ENCODE results near the gene PARD3. TPM values are rescaled to one million over a fixed set of nuclear protein-coding genes. Genes with fewer than 3 reads are reported as not detected.

The PARD3 gene
- total and polyA plus RNA-seq, 2 experiments from 2014 or later, result 47.2 to 59.7 TPM

- no peaks in the 10 kb centered on the region for H3K4me1 ChIP-seq (ENCODE audit: insufficient read depth)
- H3K27me3 ChIP-seq, result no peaks in the 10 kb centered on the region
- no peaks in the 10 kb centered on the region for H3K9me3 ChIP-seq (ENCODE audit: low read depth)
- no peak overlapping the region for H3K4me3 ChIP-seq
- no peaks in the 10 kb centered on the region for H3K36me3 ChIP-seq (replicated peaks; ENCODE audit: insufficient read depth, low read depth)
- no peak overlapping the region for H3K27ac ChIP-seq
- no peak for DNase-seq (ENCODE audit: low spot score)
- H3K4me2 ChIP-seq, result no peak overlapping the region
- TF ChIP-seq EZH2 (IDR thresholded peaks at IDR 0.05; ENCODE audit: borderline replicate concordance) (no peak), CTCF (IDR thresholded peaks at IDR 0.05; ENCODE audit: poor library complexity) (no peak), EZH2phosphoT487 (IDR thresholded peaks at IDR 0.05; ENCODE audit: low read depth, severe bottlenecking, unreplicated experiment) (no peak)
- no peaks in the 10 kb centered on the region for H3K79me2 ChIP-seq
- WGBS (ENCODE audit: low lambda C conversion rate, missing lambda C conversion rate), result 91% methylated on average over 3 of the region's 3 CpGs
- no peak overlapping the region for H2AFZ ChIP-seq
- H4K20me1 ChIP-seq (ENCODE audit: insufficient read depth, poor library complexity, severe bottlenecking), result no peaks in the 10 kb centered on the region
- no peaks in the 10 kb centered on the region for H3K9me2 ChIP-seq (replicated peaks; ENCODE audit: insufficient read depth)
Measured at GRCh38 chr10:34087095-34087418, 728.0 kb downstream of the PARD3 start.

GRCh38 chr10:34083567-34083966 is 731.5 kb downstream of the PARD3 start:
- Histone ChIP-seq H3K27me3 (no peaks in the 10 kb centered on the region), H3K9me2 (replicated peaks; ENCODE audit: insufficient read depth) (no peaks in the 10 kb centered on the region), H3K4me1 (ENCODE audit: insufficient read depth) (no peaks in the 10 kb centered on the region), H3K79me2 (no peaks in the 10 kb centered on the region), H3K27ac (no peak overlapping the region), H3K4me2 (no peak overlapping the region), H3K4me3 (no peak overlapping the region), H3K36me3 (replicated peaks; ENCODE audit: insufficient read depth, low read depth) (no peaks in the 10 kb centered on the region), H2AFZ (no peak overlapping the region), H3K9me3 (ENCODE audit: low read depth) (no peaks in the 10 kb centered on the region), H4K20me1 (ENCODE audit: insufficient read depth, poor library complexity, severe bottlenecking) (no peaks in the 10 kb centered on the region)
- no peak for TF ChIP-seq EZH2phosphoT487 (IDR thresholded peaks at IDR 0.05; ENCODE audit: low read depth, severe bottlenecking, unreplicated experiment)
- no peak for TF ChIP-seq CTCF (IDR thresholded peaks at IDR 0.05; ENCODE audit: poor library complexity)
- TF ChIP-seq EZH2 (IDR thresholded peaks at IDR 0.05; ENCODE audit: borderline replicate concordance), result no peak
- 98% methylated on average over 2 of the region's 2 CpGs for WGBS (ENCODE audit: low lambda C conversion rate, missing lambda C conversion rate)
- no peak for DNase-seq (ENCODE audit: low spot score)

DNA sequence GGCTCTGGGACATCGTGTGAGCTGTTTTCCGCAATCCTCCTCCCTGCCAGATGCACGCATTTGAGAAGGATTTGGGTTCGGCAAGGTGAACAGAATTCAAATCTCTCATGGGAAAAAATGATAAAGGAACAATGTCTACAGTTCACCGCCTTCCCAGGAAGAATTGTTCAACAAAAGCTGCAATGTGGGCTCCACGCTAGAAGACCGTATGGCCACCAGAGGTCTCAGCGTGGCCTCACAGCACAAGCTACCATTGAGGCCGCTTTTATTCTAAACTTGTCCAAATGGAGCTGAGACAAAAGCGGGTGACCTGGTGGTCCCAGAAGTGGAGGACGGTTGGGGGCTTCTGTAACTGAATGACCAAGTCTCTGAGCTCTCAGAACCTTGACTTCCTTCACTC is 733.1 kb downstream of the PARD3 start:
- H3K27me3 ChIP-seq, result no peaks in the 10 kb centered on the region
- no peak overlapping the region for H2AFZ ChIP-seq
- H3K27ac ChIP-seq, result no peak overlapping the region
- no peaks in the 10 kb centered on the region for H3K36me3 ChIP-seq (replicated peaks; ENCODE audit: insufficient read depth, low read depth)
- no peak overlapping the region for H3K4me2 ChIP-seq
- DNase-seq (ENCODE audit: low spot score), result no peak
- TF ChIP-seq CTCF (IDR thresholded peaks at IDR 0.05; ENCODE audit: poor library complexity), result no peak
- TF ChIP-seq EZH2phosphoT487 (IDR thresholded peaks at IDR 0.05; ENCODE audit: low read depth, severe bottlenecking, unreplicated experiment), result no peak
- no peak for TF ChIP-seq EZH2 (IDR thresholded peaks at IDR 0.05; ENCODE audit: borderline replicate concordance)
- H3K9me3 ChIP-seq (ENCODE audit: low read depth), result no peaks in the 10 kb centered on the region
- no peak overlapping the region for H3K4me3 ChIP-seq
- no peaks in the 10 kb centered on the region for H3K9me2 ChIP-seq (replicated peaks; ENCODE audit: insufficient read depth)
- no peaks in the 10 kb centered on the region for H3K4me1 ChIP-seq (ENCODE audit: insufficient read depth)
- no peaks in the 10 kb centered on the region for H3K79me2 ChIP-seq
- 93% methylated on average over 11 of the region's 11 CpGs for WGBS (ENCODE audit: low lambda C conversion rate, missing lambda C conversion rate)
- H4K20me1 ChIP-seq (ENCODE audit: insufficient read depth, poor library complexity, severe bottlenecking), result no peaks in the 10 kb centered on the region

GRCh38 chr10:34081347-34081743 is 733.8 kb downstream of the PARD3 start:
- Histone ChIP-seq H3K4me2 (no peak overlapping the region), H3K4me1 (ENCODE audit: insufficient read depth) (no peaks in the 10 kb centered on the region)

More at GRCh38 chr10:34081347-34081743, 733.8 kb downstream of the PARD3 start:
- Histone ChIP-seq H3K27me3 (no peaks in the 10 kb centered on the region), H3K9me3 (ENCODE audit: low read depth) (no peaks in the 10 kb centered on the region), H3K9me2 (replicated peaks; ENCODE audit: insufficient read depth) (no peaks in the 10 kb centered on the region), H3K79me2 (no peaks in the 10 kb centered on the region), H2AFZ (no peak overlapping the region), H3K36me3 (replicated peaks; ENCODE audit: insufficient read depth, low read depth) (no peaks in the 10 kb centered on the region), H3K27ac (no peak overlapping the region), H3K4me3 (no peak overlapping the region), H4K20me1 (ENCODE audit: insufficient read depth, poor library complexity, severe bottlenecking) (no peaks in the 10 kb centered on the region)
- no peak for TF ChIP-seq EZH2 (IDR thresholded peaks at IDR 0.05; ENCODE audit: borderline replicate concordance)
- no peak for TF ChIP-seq EZH2phosphoT487 (IDR thresholded peaks at IDR 0.05; ENCODE audit: low read depth, severe bottlenecking, unreplicated experiment)
- no peak for TF ChIP-seq CTCF (IDR thresholded peaks at IDR 0.05; ENCODE audit: poor library complexity)
- WGBS (ENCODE audit: low lambda C conversion rate, missing lambda C conversion rate), result 92% methylated on average over 6 of the region's 6 CpGs
- no peak for DNase-seq (ENCODE audit: low spot score)
